H1 (cell line): ENCODE results near the gene TFAP2A. TPM values are rescaled to one million over a fixed set of nuclear protein-coding genes. Genes with fewer than 3 reads are reported as not detected.

Experiments used
- EZH2 ChIP-seq: fragments of 200-600 bp; sonication (generic); IDR thresholded peaks from 2 replicates; pipeline ENCODE4 v1.7.1; 2012; ENCODE audit warnings: low read depth, mild to moderate bottlenecking, moderate library complexity, low read length, inconsistent platforms; ENCODE audit not compliant: severe bottlenecking
- polyA plus RNA-seq, 7 experiments: library from polyadenylated mRNA; depleted of rRNA in 3 of 7; stranded (reverse) in 5 of 7; unstranded in 2 of 7; fragments of >200 nt in 5 of 7; fragments of 200-250 nt in 2 of 7; gene quantifications; 1 replicate in 5 of 7; 2 replicates in 1 of 7; 4 replicates in 1 of 7; pipeline versions ENCODE4 v1.2.1 to v1.2.3, GENCODE V29; 2011 to 2013; ENCODE audit warnings: missing spikeins in 2 of 7, mixed read lengths in 2 of 7
- total RNA-seq: library from RNA; stranded (reverse); fragmentation: NEBNext Ultra II Directional; extraction: Animal tissue kit (Norgen Biotek cat#: 25700); gene quantifications from 2 replicates; pipeline ENCODE4 v1.2.1, GENCODE V29; 2021

Gene TFAP2A
- total and polyA plus RNA-seq, 2 of the 8 experiments (the other 6 are each of a cell fraction or from before 2014, with no cell fraction given), result 0.23 TPM; not detected in 1

DNA sequence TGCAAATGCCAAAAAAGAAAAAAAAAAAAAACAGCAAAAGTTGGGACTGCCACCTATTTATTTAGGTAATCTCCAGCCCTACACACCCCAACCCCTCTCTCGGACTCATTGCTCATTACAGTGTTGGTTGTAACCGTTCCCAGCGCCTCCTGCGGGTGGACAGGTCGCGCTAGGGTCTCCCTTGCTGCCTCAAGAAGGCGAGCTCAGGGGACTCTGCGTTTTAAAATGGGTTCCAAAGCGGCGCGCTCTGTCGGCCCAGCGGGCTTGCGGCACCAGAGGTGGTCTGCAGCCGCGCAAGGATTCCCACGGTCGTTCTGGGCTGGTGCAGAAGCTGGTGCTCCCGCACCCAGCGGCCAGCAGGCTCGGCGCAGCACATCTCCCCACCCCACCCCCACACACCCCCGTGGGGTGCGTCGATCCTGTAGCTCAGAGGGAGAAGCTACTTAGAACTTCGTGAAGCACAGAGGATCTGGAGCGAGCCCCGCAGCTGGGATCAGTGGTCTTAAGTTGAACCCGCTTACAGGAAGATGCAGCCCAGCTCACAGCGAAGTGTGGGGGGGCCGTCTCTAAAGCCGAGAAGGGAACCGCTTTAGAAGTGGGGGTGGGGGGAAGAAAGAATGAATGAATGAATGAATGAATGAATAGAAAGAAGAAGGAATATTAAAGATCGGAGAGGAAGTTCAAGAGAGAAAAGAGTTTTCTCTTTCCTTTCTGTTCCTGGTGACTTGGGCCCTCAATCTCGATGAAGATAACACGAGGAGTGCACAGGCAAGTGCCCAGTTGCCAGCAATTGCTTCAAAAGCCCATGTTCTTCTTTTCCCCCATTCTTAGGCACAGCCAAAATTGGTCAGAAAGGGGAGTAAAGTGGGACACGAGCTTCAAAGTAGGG, 780 bp downstream of the TFAP2A start (continued):
- peak; percentile 74 for TF ChIP-seq EZH2
